DOHH2 (cell line): Measurements from ENCODE around the gene FOXP4.

Source experiments
- H3F3A ChIP-seq: fragments of 200-600 bp; sonication (generic), shearing (Covaris generic); 2 replicates; pipeline ENCODE4 v1.6.0; 2016; ENCODE audit warnings: antibody characterized with exemption, mild to moderate bottlenecking; ENCODE audit not compliant: control insufficient read depth, insufficient read depth
- H3K27ac ChIP-seq: fragments of 200-600 bp; sonication (generic); 2 replicates; pipeline ENCODE4 v1.5.1; 2014; ENCODE audit warnings: low read depth, mild to moderate bottlenecking, low read length, moderate library complexity
- H3K27me3 ChIP-seq: fragments of 200-600 bp; sonication (generic); 2 replicates; pipeline ENCODE4 v1.6.1; 2014; ENCODE audit warnings: mild to moderate bottlenecking, low read length, mixed read lengths; ENCODE audit not compliant: control insufficient read depth
- H3K36me3 ChIP-seq: fragments of 200-600 bp; sonication (generic); 2 replicates; pipeline ENCODE4 v1.6.1; 2014; ENCODE audit warnings: mild to moderate bottlenecking, low read length, moderate library complexity, mixed read lengths; ENCODE audit not compliant: control insufficient read depth
- H3K4me1 ChIP-seq: fragments of 200-600 bp; sonication (generic); 2 replicates; pipeline ENCODE4 v1.6.1; 2014; ENCODE audit warnings: mild to moderate bottlenecking, low read length, mixed read lengths; ENCODE audit not compliant: control insufficient read depth
- H3K4me2 ChIP-seq: fragments of 200-600 bp; sonication (generic); 2 replicates; pipeline ENCODE4 v1.6.0; 2014; ENCODE audit warnings: mild to moderate bottlenecking, low read length, moderate library complexity
- H3K4me3 ChIP-seq: fragments of 200-600 bp; sonication (generic); 2 replicates; pipeline ENCODE4 v1.5.1; 2014; ENCODE audit warnings: mild to moderate bottlenecking, low read length, mixed read lengths
- H3K79me2 ChIP-seq: fragments of 200-600 bp; sonication (generic); 2 replicates; pipeline ENCODE4 v1.6.1; 2014; ENCODE audit warnings: mild to moderate bottlenecking, low read length, mixed read lengths; ENCODE audit not compliant: control insufficient read depth
- H3K9me2 ChIP-seq: fragments of 200-600 bp; sonication (generic); replicated peaks from 2 replicates; pipeline ENCODE4 v1.6.1; 2014; ENCODE audit warnings: mild to moderate bottlenecking, low read length, mixed read lengths; ENCODE audit not compliant: control insufficient read depth
- H3K9me3 ChIP-seq: fragments of 200-600 bp; sonication (generic); 2 replicates; pipeline ENCODE4 v1.6.1; 2014; ENCODE audit warnings: antibody characterized with exemption, low read length, mixed read lengths; ENCODE audit not compliant: control insufficient read depth, insufficient read depth
- H4K20me1 ChIP-seq: fragments of 200-600 bp; sonication (generic); 2 replicates; pipeline ENCODE4 v1.6.0; 2014; ENCODE audit warnings: low read depth, mild to moderate bottlenecking, antibody characterized with exemption, low read length, moderate library complexity; ENCODE audit not compliant: control insufficient read depth, insufficient read depth
- EZH2phosphoT487 ChIP-seq: fragments of 200-600 bp; sonication (generic); IDR thresholded peaks from 2 replicates; pipeline ENCODE4 v1.6.1; 2017; ENCODE audit warnings: borderline replicate concordance, mild to moderate bottlenecking, antibody characterized with exemption, low read length, moderate library complexity, mixed read lengths
- TF ChIP-seq, protein P1 (sequence below): fragments of 200-600 bp; sonication (generic); IDR thresholded peaks from one replicate; pipeline ENCODE4 v1.5.1; 2014; ENCODE audit warnings: antibody characterized with exemption, mild to moderate bottlenecking, low read depth, low read length; ENCODE audit not compliant: poor library complexity, severe bottlenecking

Gene FOXP4

DNA sequence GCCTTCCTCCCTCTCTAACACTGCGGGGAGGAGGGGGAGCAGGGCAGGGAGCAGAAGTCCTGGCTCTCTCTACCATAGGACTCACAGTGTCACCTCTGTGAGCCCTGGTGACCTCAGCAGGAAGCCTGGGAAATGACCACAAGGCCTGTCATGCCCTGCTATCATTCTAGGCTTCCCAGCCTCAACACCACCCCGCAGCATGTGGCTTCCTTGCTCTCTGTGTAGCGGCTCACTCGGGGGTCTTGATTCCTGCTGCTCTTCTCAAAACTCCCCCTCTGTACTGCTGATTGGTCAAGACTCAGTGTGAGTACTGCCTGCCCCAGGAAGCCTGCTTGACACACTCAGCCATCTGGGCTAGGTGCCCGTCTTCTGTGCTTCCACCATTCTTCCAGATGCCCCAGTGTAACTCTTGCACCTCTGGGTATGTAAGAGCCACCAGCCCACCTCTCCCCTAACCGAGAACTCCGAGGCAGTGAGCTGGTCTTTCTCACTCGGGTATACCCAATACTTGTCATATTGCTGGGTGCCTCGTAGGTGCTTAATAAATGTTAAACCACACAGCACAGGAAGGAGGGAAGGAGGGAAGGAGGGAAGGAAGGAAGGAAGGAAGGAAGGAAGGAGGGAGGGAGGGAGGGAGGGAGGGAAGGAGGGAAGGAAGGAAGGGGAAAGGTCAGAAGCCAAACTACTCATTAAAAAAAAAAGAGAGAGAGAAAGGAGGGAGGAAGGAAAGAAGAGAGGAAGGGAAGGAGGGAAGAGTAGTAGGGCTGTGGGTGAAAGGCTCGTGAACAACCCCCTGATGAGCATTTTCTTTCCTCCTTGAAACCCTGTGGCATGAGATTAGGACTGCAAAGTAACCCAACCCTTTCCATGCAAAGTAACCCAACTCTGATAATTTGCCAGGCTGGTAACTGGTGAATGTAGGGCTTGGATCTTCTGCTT, 97.0 kb downstream of the FOXP4 start:
- Histone ChIP-seq H3K27me3 (peaks cover 32% of the 10 kb centered on the region), H3K4me2 (no peak overlapping the region), H3K9me3 (no peaks in the 10 kb centered on the region), H3K9me2 (no peaks in the 10 kb centered on the region), H3K4me3 (no peak overlapping the region), H3K4me1 (no peaks in the 10 kb centered on the region), H4K20me1 (no peaks in the 10 kb centered on the region), H3F3A (no peaks in the 10 kb centered on the region), H3K36me3 (no peaks in the 10 kb centered on the region), H3K79me2 (no peaks in the 10 kb centered on the region), H3K27ac (no peak overlapping the region)
- no peak for TF ChIP-seq EZH2phosphoT487
- TF ChIP-seq, protein P1, sequence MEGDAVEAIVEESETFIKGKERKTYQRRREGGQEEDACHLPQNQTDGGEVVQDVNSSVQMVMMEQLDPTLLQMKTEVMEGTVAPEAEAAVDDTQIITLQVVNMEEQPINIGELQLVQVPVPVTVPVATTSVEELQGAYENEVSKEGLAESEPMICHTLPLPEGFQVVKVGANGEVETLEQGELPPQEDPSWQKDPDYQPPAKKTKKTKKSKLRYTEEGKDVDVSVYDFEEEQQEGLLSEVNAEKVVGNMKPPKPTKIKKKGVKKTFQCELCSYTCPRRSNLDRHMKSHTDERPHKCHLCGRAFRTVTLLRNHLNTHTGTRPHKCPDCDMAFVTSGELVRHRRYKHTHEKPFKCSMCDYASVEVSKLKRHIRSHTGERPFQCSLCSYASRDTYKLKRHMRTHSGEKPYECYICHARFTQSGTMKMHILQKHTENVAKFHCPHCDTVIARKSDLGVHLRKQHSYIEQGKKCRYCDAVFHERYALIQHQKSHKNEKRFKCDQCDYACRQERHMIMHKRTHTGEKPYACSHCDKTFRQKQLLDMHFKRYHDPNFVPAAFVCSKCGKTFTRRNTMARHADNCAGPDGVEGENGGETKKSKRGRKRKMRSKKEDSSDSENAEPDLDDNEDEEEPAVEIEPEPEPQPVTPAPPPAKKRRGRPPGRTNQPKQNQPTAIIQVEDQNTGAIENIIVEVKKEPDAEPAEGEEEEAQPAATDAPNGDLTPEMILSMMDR = no peak

DNA sequence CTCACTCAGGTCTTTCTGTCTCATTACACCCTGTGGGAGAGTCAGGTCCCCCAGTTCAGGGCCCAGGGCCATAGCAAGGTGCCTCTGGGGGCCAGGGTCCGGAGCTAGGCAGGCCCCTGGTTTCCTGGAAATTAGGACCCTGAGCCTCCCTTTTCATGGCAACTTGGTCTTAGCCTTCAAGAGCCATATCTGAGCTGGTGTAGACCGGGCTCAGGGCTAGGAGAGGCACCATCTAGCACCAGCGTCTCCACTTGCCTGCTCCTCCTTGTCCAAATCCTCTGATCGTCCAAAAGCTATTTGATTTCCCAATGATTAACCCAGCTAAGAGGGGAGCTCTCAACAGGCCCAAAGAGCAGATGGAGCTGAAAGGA, 97.7 kb downstream of the FOXP4 start:
- H3K9me3 ChIP-seq = no peaks in the 10 kb centered on the region
- no peaks in the 10 kb centered on the region for H4K20me1 ChIP-seq
- H3K36me3 ChIP-seq = no peaks in the 10 kb centered on the region
- H3K79me2 ChIP-seq = no peaks in the 10 kb centered on the region
- H3K9me2 ChIP-seq = no peaks in the 10 kb centered on the region
- H3K27me3 ChIP-seq = peaks cover 27% of the 10 kb centered on the region
- no peak overlapping the region for H3K4me3 ChIP-seq
- TF ChIP-seq, protein P1 = no peak
- no peak for TF ChIP-seq EZH2phosphoT487
- no peak overlapping the region for H3K27ac ChIP-seq
- H3K4me1 ChIP-seq = no peaks in the 10 kb centered on the region
- H3K4me2 ChIP-seq = no peak overlapping the region
- no peaks in the 10 kb centered on the region for H3F3A ChIP-seq

DNA sequence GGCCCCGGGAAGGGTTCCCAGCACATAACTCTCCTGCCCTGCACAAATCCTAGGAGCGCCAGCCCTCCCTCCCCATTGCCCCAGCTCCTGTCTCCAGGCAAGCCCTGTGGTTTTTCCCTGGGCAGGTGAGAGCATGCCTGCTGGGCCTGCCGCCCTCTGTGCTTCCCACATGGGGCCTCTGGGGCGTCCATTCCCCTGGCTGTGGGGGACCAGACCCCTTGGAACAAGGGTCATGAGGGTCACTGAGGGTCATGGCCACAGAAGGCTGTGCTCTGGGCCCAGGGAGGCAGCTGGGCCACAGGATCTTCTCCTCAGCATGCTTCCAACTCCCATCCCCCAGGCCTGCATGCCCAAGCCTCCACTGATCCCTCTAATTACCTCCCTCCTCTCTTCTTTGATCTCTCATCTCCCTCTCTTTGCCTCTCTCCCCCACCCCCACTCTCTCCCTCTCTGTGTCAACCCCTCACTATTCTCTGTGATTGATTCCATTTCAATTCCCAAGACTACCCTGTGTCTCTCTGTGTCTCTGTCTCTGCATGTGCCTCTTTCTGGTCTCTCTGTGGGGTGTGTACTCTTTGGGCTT, 98.2 kb downstream of the FOXP4 start:
- Histone ChIP-seq H3K9me3 (no peaks in the 10 kb centered on the region), H3F3A (no peaks in the 10 kb centered on the region), H3K4me3 (no peak overlapping the region), H3K4me1 (no peaks in the 10 kb centered on the region), H3K4me2 (no peak overlapping the region), H4K20me1 (no peaks in the 10 kb centered on the region), H3K79me2 (no peaks in the 10 kb centered on the region), H3K27ac (no peak overlapping the region), H3K36me3 (no peaks in the 10 kb centered on the region), H3K27me3 (peaks cover 25% of the 10 kb centered on the region), H3K9me2 (no peaks in the 10 kb centered on the region)
- no peak for TF ChIP-seq EZH2phosphoT487
- TF ChIP-seq, protein P1 = no peak
